ENCODE data around the gene C3orf20.

Gene C3orf20

GRCh38 chr3:14674841-14675240, at the start of gene C3orf20:
TSS of gene C3orf20 (plus strand) at chr3:14675141. CDS start at chr3:14682714, 7,573 bp downstream.
- no peak for DNase-seq (ENCODE audit: low read depth)

GRCh38 chr3:14625443-14625842, 49.5 kb upstream of the C3orf20 start:
- no peak for DNase-seq (ENCODE audit: low read depth)

GRCh38 chr3:14627815-14628214, 47.1 kb upstream of the C3orf20 start:
- DNase-seq (ENCODE audit: low read depth) = no peak

DNA sequence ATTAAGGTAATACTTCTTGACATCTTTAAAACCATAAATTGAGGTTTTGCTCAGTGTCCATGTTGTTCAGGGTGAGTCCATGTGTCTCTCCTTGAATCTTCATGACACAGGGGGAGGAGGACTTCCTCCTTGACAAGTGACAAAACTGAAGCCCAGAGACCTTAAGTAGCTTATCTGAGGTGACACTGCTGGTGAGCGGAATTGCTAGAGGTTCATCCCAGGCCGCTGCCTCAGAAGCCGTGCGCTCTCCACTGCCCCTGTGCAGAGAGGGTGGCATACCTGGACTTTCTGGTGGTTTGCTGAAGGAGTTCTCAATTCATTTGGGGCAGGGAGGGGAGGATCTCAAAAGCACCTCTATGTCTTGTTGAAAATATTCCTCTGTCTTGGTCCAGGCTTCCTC, 46.5 kb upstream of the C3orf20 start:
- DNase-seq (ENCODE audit: low read depth) = no peak

- no peak for DNase-seq (ENCODE audit: low read depth)
These were observed 44.4 kb upstream of the C3orf20 start for GRCh38 chr3:14630404-14631100.

DNA sequence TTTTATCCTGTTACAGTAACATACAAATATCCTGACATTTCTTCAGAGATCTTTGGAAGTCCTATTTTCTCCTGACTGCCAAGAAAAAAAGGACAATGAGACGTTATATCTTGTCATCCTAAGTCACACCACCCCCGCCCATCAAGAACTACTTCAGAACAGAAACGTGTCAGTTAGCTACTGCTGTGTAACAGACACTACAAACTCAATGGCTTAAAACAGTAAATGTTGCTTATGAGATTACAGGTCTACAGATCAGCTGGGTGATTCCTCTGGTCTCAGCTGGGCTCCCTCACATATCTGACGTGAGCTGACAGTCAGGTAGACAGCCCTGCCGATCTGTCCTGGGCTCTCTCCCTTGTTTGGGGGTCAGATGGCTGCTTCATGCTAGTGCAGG, 43.8 kb upstream of the C3orf20 start:
- no peak for DNase-seq (ENCODE audit: low read depth)

DNA sequence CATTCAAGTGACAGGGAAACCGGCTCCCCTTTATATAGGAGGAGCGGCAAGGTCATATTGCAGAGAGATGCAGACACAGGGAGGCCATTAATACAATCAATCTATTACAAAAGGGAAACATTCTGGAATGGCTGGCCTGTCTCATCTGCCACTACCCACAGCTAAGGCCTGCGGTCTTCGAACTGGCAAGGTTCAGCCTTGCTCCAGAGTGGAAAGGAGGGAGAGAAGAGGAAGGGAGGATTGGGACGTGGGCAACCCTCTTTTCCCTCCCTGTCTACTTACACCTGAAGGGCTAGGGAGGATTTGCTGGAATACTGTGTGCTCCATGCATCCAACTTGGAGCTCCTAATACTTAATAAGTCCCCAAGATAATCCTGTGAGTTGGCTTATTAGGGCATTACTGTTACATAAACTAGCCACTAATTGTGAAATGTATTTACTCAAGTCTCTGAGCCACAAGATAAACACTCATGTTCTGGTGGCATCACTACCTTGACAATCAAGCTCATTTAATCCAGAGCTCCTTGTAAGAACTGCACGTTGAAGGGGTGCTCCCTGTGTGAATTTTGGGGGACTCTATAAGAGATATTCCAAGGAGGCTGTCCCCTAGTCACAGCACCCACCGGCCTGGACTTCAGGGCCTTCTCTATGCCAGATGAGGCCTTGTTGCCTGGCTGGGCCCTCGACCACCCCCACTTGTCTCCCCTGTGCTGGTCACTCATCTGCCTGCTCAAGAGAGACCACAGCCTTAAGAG, 43.1 kb upstream of the C3orf20 start:
- no peak for DNase-seq (ENCODE audit: low read depth)

DNA sequence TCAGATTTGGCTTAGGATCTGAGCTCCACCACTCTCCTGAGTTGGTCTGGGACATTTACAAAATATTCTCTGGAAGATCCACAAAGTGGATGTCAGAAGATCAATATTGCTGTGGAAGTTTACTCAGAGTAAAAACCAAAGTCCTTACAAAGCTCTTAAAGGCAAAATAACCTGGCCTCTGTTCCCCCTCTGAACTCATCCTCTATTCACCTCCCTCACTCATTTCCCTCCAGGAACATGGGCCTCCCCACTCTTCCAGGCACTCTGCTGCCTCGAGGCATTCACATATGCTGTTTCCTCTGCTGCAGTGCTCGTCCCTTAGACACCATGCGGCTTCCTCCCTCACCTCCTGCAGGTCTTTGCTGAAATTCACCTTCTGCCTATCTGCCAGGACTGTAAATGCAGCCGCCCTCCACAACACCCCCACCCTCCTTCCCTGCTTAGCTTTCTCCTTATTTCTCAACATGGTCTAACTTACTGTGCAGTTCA, 42.5 kb upstream of the C3orf20 start:
- no peak for DNase-seq (ENCODE audit: low read depth)

DNA sequence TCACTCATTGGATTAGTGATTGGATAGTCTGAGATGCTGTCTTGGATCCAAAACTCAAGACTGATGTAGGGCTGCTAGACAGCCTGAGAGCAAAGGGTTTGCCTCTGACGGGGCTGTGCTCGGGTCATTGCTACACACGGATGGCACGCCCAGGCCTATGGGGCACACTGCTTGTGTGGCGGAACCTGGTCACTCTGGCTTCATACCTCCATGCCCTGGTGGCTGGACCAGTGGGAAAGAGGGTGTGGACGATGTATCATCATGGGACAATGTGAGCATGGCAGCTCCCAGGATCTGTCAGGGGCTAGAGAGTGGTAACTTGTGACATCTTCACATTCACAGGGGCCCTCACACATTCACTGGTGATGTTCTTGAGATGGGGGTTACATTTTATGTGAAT, 41.5 kb upstream of the C3orf20 start:
- no peak for DNase-seq (ENCODE audit: low read depth)

DNA sequence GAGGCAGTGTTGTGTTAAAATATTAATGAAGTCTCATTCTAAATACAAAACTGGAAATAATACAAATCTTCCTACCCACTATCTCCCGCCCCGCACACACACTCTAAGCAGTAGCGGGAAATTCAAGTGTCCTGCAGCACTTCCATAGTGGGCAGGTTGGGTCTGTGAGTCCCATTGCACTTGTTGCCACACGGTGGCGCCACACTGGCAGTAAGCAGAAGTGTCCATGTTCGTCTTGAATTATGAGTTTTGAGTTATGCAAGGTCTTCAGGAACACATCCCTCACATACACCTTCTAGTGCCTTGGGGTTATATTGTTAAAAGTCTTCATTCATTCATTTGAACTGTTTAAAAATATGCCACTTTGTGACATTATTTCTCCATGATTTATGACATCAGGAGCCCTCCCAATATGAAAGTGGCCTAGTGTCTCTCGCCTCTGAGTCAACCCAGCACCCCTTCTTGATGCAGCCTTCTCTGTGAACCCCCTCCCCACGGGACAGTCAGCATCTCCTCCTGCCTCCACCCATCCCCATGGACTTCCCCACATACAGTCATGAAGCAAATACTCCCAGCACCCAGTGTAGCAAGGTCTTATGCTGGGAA, 41.0 kb upstream of the C3orf20 start:
- peak; percentile 14 for DNase-seq (ENCODE audit: low read depth)

DNA sequence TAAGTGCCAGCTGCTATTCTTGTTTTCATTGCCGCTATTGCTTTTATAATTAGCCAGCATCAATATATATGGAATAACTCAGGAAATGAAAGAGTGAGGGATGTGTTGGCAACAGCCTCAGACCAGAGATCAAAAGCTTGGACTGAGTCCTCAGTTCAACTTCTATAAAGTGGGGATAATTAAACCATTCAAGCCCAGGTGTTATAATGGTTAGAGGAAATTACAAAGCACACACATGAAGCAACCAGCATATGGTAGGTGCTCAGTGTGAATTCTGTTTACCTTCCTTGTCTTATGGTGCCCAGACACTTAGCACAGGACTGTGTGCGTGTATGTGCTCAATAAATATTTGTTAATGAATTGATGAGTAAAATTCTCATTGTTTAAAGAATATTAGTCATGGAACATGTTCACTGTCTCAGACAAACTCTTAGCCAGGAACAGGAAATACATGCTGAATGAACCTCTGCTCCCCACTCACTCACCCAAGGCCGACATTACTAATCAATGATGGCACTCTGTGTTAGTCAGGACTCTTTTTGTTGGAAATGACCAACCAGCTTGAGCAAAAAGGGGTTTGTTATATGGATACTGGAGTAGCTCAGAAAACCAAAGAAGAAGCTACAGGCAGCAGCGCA, 40.1 kb upstream of the C3orf20 start:
- DNase-seq (ENCODE audit: low read depth) = no peak

- DNase-seq (ENCODE audit: low read depth) = no peak
These were observed 38.3 kb upstream of the C3orf20 start for GRCh38 chr3:14636496-14637087.

- no peak for DNase-seq (ENCODE audit: low read depth)
These were observed 34.8 kb upstream of the C3orf20 start for GRCh38 chr3:14640157-14640562.

DNA sequence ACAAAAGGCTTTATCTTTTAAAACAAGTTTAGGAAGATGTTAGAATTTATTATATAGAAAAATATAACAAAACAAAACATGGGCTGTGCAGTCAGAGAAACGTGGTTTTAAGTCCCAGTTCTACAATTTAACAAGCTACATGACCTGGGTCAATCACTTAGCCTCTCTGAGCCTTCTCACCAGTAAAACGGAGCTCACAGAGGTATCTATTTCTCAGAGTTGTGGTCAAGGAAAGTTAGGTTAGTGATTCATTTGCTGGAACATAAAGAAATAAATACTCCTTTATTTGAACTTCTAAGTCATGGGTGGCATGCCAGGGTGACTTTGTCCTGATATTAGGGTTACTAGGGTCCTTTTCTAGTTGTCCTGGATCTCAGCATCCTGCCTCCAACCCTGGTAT, 34.2 kb upstream of the C3orf20 start:
- DNase-seq (ENCODE audit: low read depth) = no peak

DNA sequence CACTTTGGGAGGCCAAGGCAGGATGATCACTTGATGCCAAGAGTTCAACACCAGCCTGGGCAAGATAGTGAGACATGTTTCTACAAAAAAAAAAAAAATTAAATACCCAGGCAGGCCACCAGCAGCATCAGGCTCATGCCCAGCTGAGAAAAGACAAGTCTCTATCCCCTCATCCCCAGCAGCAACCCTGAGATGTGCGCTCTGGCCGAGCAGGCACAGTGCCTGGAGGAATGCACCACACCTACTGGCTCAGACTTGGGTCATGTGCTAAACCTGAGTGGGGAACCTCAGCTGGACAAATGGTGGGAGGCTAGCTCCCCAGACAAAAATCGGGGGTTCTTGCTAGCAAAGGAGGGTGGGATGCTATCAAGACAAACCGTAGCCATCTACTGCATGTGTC, 33.6 kb upstream of the C3orf20 start:
- DNase-seq (ENCODE audit: low read depth) = no peak

DNA sequence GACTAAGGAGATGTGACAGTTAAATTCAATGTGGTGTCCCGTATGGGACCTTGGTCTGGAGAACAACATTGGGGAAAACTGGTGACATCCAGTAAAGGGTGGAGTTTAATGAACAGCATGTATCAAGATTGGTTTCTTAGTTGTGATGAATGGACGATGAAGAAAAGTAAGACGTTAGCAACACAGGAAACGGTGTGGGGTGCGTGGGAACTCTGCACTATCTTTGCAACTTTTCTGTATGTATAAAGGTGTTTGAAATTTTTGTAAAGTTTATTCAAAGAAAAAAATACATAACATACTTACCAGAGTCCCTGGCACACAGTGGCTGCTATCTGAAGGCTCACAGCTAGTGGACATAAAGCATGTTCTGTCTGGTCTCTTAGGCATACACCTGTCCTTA, 29.5 kb upstream of the C3orf20 start:
- DNase-seq (ENCODE audit: low read depth) = no peak

DNA sequence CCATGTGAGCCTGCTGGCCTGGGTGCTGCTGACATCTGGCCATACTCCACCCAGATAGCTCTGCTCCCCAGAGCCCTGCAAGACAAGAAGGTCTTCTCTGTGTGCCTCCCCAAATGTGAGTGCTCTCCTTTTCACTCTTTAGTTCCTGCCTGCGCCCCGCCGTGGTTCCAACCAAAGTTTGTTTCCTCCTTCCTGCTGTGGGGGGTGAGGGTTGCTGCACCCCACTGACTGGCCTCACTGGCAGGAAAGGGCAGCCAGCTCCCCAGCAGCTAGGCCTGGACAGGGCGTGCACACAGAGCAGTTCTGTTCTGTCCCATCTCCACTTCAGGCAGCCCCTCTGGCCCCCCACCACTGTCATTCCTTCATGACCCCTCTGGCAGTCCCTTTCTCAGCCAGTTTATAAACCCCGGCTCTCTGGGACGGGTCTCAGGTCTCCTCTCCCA, 28.8 kb upstream of the C3orf20 start:
- no peak for DNase-seq (ENCODE audit: low read depth)

DNA sequence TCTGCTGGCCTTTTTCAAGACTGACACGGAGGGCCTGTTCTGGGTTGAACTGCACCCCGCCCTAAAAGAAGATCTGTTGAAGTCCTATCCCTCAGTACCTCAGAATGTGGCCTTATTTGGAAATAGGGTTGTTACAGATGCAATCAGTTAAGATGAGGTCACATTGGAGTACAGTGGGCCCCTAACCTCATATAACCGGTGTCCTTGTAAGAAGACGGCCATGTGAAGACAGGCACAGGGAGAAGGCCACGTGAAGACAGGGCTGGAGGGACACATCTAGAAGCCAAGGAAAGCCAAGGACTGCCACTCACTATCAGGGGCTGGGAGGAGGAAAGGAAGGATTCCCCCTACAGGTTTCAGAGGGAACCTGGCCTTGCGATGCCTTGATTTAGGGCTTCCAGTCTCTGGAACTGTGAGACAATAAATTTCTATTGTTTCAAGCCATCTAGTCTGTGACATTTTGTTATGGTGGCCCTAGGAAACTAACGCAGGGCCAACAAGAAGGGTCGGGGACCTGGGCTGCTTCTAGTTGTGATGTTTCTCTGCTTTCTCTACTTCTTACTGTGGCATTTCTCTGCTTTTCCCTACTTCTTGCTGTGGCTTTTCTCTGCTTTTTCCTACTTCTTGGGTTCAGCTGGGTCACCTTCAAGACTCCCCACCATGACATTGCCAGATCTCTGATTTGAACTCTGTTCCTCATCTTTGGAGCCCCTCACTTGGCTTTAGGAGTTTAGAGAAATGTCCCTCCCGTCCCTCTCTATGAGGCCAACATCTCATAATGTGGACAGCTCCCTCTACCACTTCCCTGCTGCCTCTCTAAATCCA, 28.1 kb upstream of the C3orf20 start:
- no peak for DNase-seq (ENCODE audit: low read depth)

- DNase-seq (ENCODE audit: low read depth) = no peak
These were observed 26.7 kb upstream of the C3orf20 start for GRCh38 chr3:14647976-14648955.

GRCh38 chr3:14649466-14649865, 25.5 kb upstream of the C3orf20 start:
- DNase-seq (ENCODE audit: low read depth) = no peak

Data from HS-27A (cell line).